ENCODE results near the gene LINC00237. TPM values are rescaled to one million over a fixed set of nuclear protein-coding genes. Genes with fewer than 3 reads are reported as not detected.

Gene LINC00237
- total RNA-seq, 1 donor, result not detected

DNA sequence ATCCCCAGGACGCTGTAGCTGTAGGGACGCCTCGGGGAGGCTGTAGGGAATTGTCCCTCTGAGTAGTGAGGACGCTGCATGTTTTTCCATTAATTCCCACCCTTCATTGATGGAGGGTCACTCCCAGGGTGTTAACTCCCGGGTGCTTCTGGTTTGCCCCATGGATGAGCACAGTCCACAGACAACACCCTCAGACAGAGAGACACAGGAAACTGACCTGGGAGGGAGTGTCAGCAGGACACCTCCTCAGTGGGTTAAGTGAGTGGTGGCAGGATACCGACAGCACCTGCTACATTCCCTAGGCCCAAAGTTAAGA lies 53.5 kb downstream of the LINC00237 start:
- H3K27me3 ChIP-seq (ENCODE audit: insufficient read depth, low read length), result peaks cover 7% of the 10 kb centered on the region
- no peaks in the 10 kb centered on the region for H3K4me1 ChIP-seq (ENCODE audit: insufficient read depth, low read length)
- H3K4me3 ChIP-seq (ENCODE audit: low read length), result no peak overlapping the region
- H3K9me3 ChIP-seq (ENCODE audit: low read depth, low read length), result no peaks in the 10 kb centered on the region

DNA sequence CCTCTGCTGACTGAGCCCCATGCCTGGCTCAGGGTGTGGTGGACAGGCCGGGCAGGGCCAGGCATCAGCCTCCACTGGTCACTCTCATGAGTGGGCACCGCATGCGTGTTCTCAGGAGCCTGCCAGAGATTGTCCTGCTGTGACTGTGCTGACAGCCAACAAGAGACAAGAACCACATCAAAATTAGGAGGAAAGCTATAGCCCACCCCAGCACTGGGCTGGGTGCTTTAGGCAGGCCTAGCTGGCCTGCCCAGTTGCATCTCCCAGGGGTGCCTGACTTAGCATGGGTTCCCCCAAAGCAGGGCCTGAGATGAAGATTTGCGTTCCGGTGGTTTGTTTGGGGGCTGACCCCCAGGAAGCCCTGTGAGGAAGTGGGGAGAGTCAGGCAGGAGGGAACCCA lies 53.9 kb downstream of the LINC00237 start:
- Histone ChIP-seq H3K4me1 (ENCODE audit: insufficient read depth, low read length) (no peaks in the 10 kb centered on the region), H3K9me3 (ENCODE audit: low read depth, low read length) (no peaks in the 10 kb centered on the region), H3K27me3 (ENCODE audit: insufficient read depth, low read length) (peaks cover 4% of the 10 kb centered on the region), H3K4me3 (ENCODE audit: low read length) (no peak overlapping the region)

DNA sequence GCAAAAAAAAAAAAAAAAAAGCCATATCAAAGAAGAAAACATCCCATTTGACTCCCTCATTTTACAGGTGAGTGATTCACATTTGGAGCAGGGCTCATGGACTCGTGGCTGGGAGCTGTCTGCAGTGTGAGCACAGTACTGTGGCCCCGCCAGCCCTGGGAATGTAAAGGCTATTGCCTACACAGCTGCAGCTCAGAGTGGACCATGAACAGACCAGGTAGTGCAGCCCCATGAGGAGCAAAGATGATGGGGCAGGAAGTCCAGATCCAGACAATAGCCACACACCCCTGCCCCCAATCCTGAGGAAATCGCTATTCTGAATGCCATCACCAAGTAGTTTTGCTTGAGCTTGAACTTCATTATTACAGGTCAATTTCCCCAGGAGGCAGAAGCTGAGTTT lies 55.4 kb downstream of the LINC00237 start:
- H3K4me3 ChIP-seq (ENCODE audit: low read length), result no peak overlapping the region
- no peaks in the 10 kb centered on the region for H3K9me3 ChIP-seq (ENCODE audit: low read depth, low read length)
- peaks cover 3% of the 10 kb centered on the region for H3K27me3 ChIP-seq (ENCODE audit: insufficient read depth, low read length)
- H3K4me1 ChIP-seq (ENCODE audit: insufficient read depth, low read length), result no peaks in the 10 kb centered on the region

DNA sequence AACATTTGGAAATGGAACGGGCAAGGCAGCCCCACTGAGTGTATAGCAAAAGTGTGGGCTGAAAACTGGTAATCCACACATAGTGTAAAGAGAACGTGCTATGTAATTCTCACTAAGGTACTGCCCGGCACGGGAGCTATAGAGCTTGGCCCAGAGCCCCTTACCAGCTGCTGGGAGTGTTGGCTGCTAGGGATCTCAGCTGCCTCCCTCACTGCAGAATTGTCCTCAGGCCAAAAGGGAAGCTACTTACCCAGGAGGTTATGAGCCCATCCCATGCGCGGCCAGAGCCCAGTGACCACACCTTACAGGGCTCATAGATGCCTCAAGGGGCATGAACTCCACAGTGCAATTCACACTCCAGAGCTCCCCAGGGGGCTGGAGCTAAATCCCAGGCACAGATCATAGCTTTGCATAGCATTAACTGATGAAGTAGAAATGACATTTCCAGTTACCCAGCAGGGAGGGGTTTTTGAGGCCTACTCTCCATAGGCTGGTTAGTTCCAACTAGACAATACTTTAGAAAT lies 56.8 kb downstream of the LINC00237 start:
- Histone ChIP-seq H3K4me1 (ENCODE audit: insufficient read depth, low read length) (no peaks in the 10 kb centered on the region), H3K4me3 (ENCODE audit: low read length) (no peak overlapping the region)

DNA sequence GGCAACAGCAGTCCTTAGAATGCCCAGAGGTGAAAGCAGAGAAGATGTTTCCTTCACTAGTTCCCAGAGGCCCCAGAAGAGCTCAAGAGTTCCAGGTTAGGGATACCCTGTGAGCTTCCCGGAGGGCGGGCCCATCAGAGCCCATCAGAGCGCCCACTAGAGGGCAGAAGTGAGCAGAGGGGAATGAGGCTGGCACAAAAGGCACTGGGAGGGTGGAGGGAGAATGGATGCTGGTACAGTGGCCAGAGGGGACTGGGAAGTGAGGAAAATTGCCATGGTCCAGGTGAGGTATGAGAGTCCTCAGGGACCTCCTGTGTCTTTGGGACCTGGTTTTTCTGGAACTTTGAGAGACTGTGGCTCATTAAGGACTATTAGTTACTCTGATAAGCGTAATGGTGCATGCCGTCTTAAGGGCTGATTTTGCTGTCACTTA lies 57.3 kb downstream of the LINC00237 start:
- H3K9me3 ChIP-seq (ENCODE audit: low read depth, low read length), result no peaks in the 10 kb centered on the region
- no peaks in the 10 kb centered on the region for H3K4me1 ChIP-seq (ENCODE audit: insufficient read depth, low read length)
- no peaks in the 10 kb centered on the region for H3K27me3 ChIP-seq (ENCODE audit: insufficient read depth, low read length)
- H3K4me3 ChIP-seq (ENCODE audit: low read length), result no peak overlapping the region

More for the DNA sequence above, 56.8 kb downstream of the LINC00237 start:
- Histone ChIP-seq H3K27me3 (ENCODE audit: insufficient read depth, low read length) (peaks cover 3% of the 10 kb centered on the region), H3K9me3 (ENCODE audit: low read depth, low read length) (no peaks in the 10 kb centered on the region)

DNA sequence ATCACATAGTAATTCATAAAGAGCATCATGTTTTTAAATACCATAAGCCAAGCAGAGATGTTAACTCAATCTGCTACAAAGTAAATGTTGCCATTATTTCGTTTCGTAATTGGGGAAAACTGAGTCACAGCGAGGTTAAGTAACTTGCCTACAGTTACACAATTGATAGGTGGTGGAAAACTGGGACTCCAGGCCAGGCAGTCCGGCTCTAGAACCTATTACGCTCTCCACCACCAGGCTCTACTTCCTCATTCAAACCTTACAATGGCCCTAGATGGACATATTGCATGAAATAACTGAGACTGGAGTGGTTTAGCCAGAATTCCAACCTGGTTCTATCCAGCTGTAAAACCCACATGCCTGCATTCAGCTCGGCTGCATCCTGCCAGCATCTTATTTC lies 58.2 kb downstream of the LINC00237 start:
- Histone ChIP-seq H3K27me3 (ENCODE audit: insufficient read depth, low read length) (no peaks in the 10 kb centered on the region), H3K9me3 (ENCODE audit: low read depth, low read length) (no peaks in the 10 kb centered on the region), H3K4me1 (ENCODE audit: insufficient read depth, low read length) (no peaks in the 10 kb centered on the region), H3K4me3 (ENCODE audit: low read length) (no peak overlapping the region)

DNA sequence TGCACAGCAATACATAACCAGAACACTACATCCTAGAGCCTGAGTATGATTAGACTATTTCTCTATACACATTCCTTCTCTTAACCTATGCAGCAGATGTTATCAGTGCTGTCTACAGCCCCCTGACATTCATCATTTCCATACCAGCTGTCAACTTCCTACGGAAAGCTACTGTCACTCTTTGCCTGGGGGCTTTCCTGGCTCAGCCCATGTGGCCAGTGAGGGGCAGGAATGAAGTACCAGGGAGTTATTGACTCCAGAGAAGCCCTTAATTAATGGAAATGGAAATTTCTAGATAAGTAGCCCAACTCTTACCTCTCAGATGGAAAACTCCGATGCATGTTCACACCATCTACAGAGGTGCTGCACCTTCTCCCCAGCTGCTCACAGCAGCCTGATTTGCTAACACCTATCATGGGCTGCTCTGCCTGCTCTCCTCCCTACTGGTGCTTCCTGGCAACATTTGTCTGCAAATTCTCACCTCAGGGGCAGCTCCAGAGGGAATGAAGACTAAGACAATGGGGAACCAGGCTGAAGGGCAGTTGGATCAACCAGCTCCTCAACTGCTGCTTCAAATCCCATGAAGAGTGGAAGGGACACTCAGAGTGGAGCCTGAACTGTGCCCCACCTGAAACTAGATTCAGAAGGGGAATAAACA lies 59.6 kb downstream of the LINC00237 start:
- H3K4me3 ChIP-seq (ENCODE audit: low read length), result no peak overlapping the region
- no peaks in the 10 kb centered on the region for H3K9me3 ChIP-seq (ENCODE audit: low read depth, low read length)
- no peaks in the 10 kb centered on the region for H3K4me1 ChIP-seq (ENCODE audit: insufficient read depth, low read length)
- no peaks in the 10 kb centered on the region for H3K27me3 ChIP-seq (ENCODE audit: insufficient read depth, low read length)

Other genes with a start within 250 kb of the LINC00237 start
- 31.3 TPM for gene KIZ, start 19.7 kb upstream of the LINC00237 start, total RNA-seq
- gene XRN2, start 197.0 kb upstream of the LINC00237 start, total RNA-seq, result 96.6 TPM

Data from mononuclear cell (primary cell).